IMR-90 (cell line): ENCODE data around the gene AADACL3.

ENCODE experiments used
- CEBPB ChIP-seq: IDR thresholded peaks from 2 replicates; pipeline ENCODE4 v1.6.1; 2012; ENCODE audit warnings: low read depth, low read length, improper control_type of control experiment
- TF ChIP-seq, protein P1 (sequence below): conservative IDR thresholded peaks from 2 replicates; pipeline ENCODE4 v1.5.1; 2012; ENCODE audit warnings: mild to moderate bottlenecking, low read depth, low read length, improper control_type of control experiment

GRCh38 chr1:12712929-12713328 is 3.0 kb upstream of the AADACL3 start:
- TF ChIP-seq, protein P1, sequence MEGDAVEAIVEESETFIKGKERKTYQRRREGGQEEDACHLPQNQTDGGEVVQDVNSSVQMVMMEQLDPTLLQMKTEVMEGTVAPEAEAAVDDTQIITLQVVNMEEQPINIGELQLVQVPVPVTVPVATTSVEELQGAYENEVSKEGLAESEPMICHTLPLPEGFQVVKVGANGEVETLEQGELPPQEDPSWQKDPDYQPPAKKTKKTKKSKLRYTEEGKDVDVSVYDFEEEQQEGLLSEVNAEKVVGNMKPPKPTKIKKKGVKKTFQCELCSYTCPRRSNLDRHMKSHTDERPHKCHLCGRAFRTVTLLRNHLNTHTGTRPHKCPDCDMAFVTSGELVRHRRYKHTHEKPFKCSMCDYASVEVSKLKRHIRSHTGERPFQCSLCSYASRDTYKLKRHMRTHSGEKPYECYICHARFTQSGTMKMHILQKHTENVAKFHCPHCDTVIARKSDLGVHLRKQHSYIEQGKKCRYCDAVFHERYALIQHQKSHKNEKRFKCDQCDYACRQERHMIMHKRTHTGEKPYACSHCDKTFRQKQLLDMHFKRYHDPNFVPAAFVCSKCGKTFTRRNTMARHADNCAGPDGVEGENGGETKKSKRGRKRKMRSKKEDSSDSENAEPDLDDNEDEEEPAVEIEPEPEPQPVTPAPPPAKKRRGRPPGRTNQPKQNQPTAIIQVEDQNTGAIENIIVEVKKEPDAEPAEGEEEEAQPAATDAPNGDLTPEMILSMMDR: no peak
- no peak for TF ChIP-seq CEBPB
